Endometrium (tissue), 2 donors: ENCODE results near the gene LTB.

ENCODE experiments used
- FAIRE-seq: peaks from 2 replicates; lab custom pipeline; 2012; peaks lifted over from hg19 to GRCh38; lab: Jason Lieb, UNC
- donor health status: control.
- donor health status: control.

The LTB gene

GRCh38 chr6:31582230-31582643 is at the start of gene LTB:
TSS of gene LTB (minus strand) at chr6:31582424. CDS start at chr6:31582417, 7 bp downstream.
- FAIRE-seq = no peak

GRCh38 chr6:31631681-31632278 is 49.6 kb upstream of the LTB start:
- FAIRE-seq = no peak

- FAIRE-seq = no peak
Measured at GRCh38 chr6:31631209-31631608, 49.0 kb upstream of the LTB start.

- FAIRE-seq = no peak
Measured at GRCh38 chr6:31630177-31630934, 48.1 kb upstream of the LTB start.

GRCh38 chr6:31629014-31629413 is 46.8 kb upstream of the LTB start:
- no peak for FAIRE-seq

- no peak for FAIRE-seq
Measured at GRCh38 chr6:31627690-31628287, 45.6 kb upstream of the LTB start.

GRCh38 chr6:31626952-31627351 is 44.7 kb upstream of the LTB start:
- FAIRE-seq = no peak

GRCh38 chr6:31624070-31624469 is 41.8 kb upstream of the LTB start:
- no peak for FAIRE-seq

GRCh38 chr6:31622684-31623091 is 40.5 kb upstream of the LTB start:
- FAIRE-seq = no peak

GRCh38 chr6:31621991-31622390 is 39.8 kb upstream of the LTB start:
- FAIRE-seq = no peak

- no peak for FAIRE-seq
Measured at GRCh38 chr6:31621320-31621939, 39.2 kb upstream of the LTB start.

- FAIRE-seq = no peak
Measured at GRCh38 chr6:31620586-31621319, 38.5 kb upstream of the LTB start, which contains the start of gene PRRC2A. TSS of gene PRRC2A (plus strand) at chr6:31620715. CDS start at chr6:31622790, 2,075 bp downstream.

GRCh38 chr6:31619805-31620585 is 37.8 kb upstream of the LTB start:
- peak; percentile 98 for FAIRE-seq

- FAIRE-seq = no peak
Measured at GRCh38 chr6:31617010-31617409, 34.8 kb upstream of the LTB start.

GRCh38 chr6:31615748-31616147 is 33.5 kb upstream of the LTB start:
- FAIRE-seq = no peak

- no peak for FAIRE-seq
Measured at GRCh38 chr6:31614684-31615578, 32.7 kb upstream of the LTB start, which contains the start of gene AIF1. TSS of gene AIF1 (plus strand) at chr6:31615234. CDS start at chr6:31615330, 96 bp downstream.

GRCh38 chr6:31614075-31614619 is 31.9 kb upstream of the LTB start:
- no peak for FAIRE-seq

- FAIRE-seq = no peak
Measured at GRCh38 chr6:31610968-31611367, 28.7 kb upstream of the LTB start.

- no peak for FAIRE-seq
Measured at GRCh38 chr6:31609519-31610406, 27.5 kb upstream of the LTB start.
